Smooth muscle cell (in vitro differentiated cells): ENCODE measurements around the gene CARM1. TPM values are rescaled to one million over a fixed set of nuclear protein-coding genes. Genes with fewer than 3 reads are reported as not detected.

Experiments
- DNase-seq: peaks from one replicate; lab custom pipeline; 2025; ENCODE audit not compliant: unreplicated experiment; lab: John Stamatoyannopoulos, UW
- H2AFZ ChIP-seq: fragments of 200-600 bp; sonication (generic); 2 replicates; pipeline ENCODE4 v1.6.0; 2016; ENCODE audit warnings: antibody characterized with exemption, low read depth, mild to moderate bottlenecking
- H3F3A ChIP-seq: fragments of 200-600 bp; sonication (generic); 2 replicates; pipeline ENCODE4 v1.6.0; 2017; ENCODE audit warnings: antibody characterized with exemption, low read depth
- H3K27ac ChIP-seq: fragments of 200-600 bp; sonication (generic); 2 replicates; pipeline ENCODE4 v1.5.1; 2016; ENCODE audit warnings: low read depth, mild to moderate bottlenecking
- H3K27me3 ChIP-seq: fragments of 200-600 bp; sonication (generic); 2 replicates; pipeline ENCODE4 v1.6.1; 2016; ENCODE audit warnings: low read depth, mild to moderate bottlenecking
- H3K36me3 ChIP-seq: fragments of 200-600 bp; sonication (generic); 2 replicates; pipeline ENCODE4 v1.5.1; 2016; ENCODE audit warnings: low read depth
- H3K4me1 ChIP-seq: fragments of 200-600 bp; sonication (generic); 2 replicates; pipeline ENCODE4 v1.5.1; 2016; ENCODE audit warnings: low read depth
- H3K4me2 ChIP-seq: fragments of 200-600 bp; sonication (generic); 2 replicates; pipeline ENCODE4 v1.6.0; 2016; ENCODE audit warnings: mild to moderate bottlenecking
- H3K4me3 ChIP-seq: fragments of 200-600 bp; sonication (generic); 2 replicates; pipeline ENCODE4 v1.5.1; 2016; ENCODE audit warnings: mild to moderate bottlenecking
- H3K79me2 ChIP-seq: fragments of 200-600 bp; sonication (generic); 2 replicates; pipeline ENCODE4 v1.6.0; 2016; ENCODE audit warnings: low read depth, mild to moderate bottlenecking
- H3K9ac ChIP-seq: fragments of 200-600 bp; sonication (generic); 2 replicates; pipeline ENCODE4 v1.6.0; 2016; ENCODE audit warnings: low read depth
- H3K9me3 ChIP-seq: fragments of 200-600 bp; sonication (generic); replicated peaks from 2 replicates; pipeline ENCODE4 v1.5.1; 2016; ENCODE audit warnings: low read depth
- H4K20me1 ChIP-seq: fragments of 200-600 bp; sonication (generic); 2 replicates; pipeline ENCODE4 v1.6.0; 2016; ENCODE audit warnings: low read depth
- CTCF ChIP-seq: fragments of 200-600 bp; sonication (generic); IDR thresholded peaks from 2 replicates; pipeline ENCODE4 v1.5.1; 2017; ENCODE audit warnings: borderline replicate concordance, mild to moderate bottlenecking, antibody characterized with exemption; ENCODE audit not compliant: insufficient read depth, poor library complexity, severe bottlenecking
- WGBS: methylation state at CpG from one replicate; pipeline ENCODE4 v1.1.7; 2016; ENCODE audit warnings: low lambda C conversion rate; 5-methylcytosine and 5-hydroxymethylcytosine counted together
- polyA plus RNA-seq: library from polyadenylated mRNA; unstranded; fragments of >200 nt; fragmentation: Nextera tagmentation; extraction: Ambion mirVana; gene quantifications from 2 replicates; pipeline ENCODE4 v1.2.1, GENCODE V29; 2016
- total RNA-seq: library from RNA; depleted of rRNA; stranded (reverse); fragments of >200 nt; gene quantifications from 2 replicates; pipeline ENCODE4 v1.2.3, GENCODE V29; 2014

The CARM1 gene
- total and polyA plus RNA-seq, 2 experiments from 2014 or later, result 22.7 to 39.3 TPM

- H3K79me2 ChIP-seq, result no peaks in the 10 kb centered on the region
- no peak overlapping the region for H3K9ac ChIP-seq
- 94% methylated on average over 25 of the region's 26 CpGs for WGBS
- no peaks in the 10 kb centered on the region for H3K36me3 ChIP-seq
- H3K4me1 ChIP-seq, result no peaks in the 10 kb centered on the region
- no peak overlapping the region for H3K4me3 ChIP-seq
- no peaks in the 10 kb centered on the region for H3K27me3 ChIP-seq
- no peaks in the 10 kb centered on the region for H3K9me3 ChIP-seq
- no peak for TF ChIP-seq CTCF
- H3K27ac ChIP-seq, result no peak overlapping the region
- no peaks in the 10 kb centered on the region for H3F3A ChIP-seq
- H3K4me2 ChIP-seq, result no peak overlapping the region
- DNase-seq, result no peak
- H4K20me1 ChIP-seq, result peaks cover 18% of the 10 kb centered on the region
- H2AFZ ChIP-seq, result no peak overlapping the region
Measured at GRCh38 chr19:10919352-10920287, 48.3 kb downstream of the CARM1 start.

- H3F3A ChIP-seq, result no peaks in the 10 kb centered on the region
- H3K4me1 ChIP-seq, result no peaks in the 10 kb centered on the region
- no peak overlapping the region for H3K27ac ChIP-seq
- no peaks in the 10 kb centered on the region for H3K36me3 ChIP-seq
- H2AFZ ChIP-seq, result no peak overlapping the region
- no peaks in the 10 kb centered on the region for H3K27me3 ChIP-seq
- H3K9me3 ChIP-seq, result no peaks in the 10 kb centered on the region
- TF ChIP-seq CTCF, result no peak
- DNase-seq, result no peak
- H3K9ac ChIP-seq, result no peak overlapping the region
- no peak overlapping the region for H3K4me3 ChIP-seq
- H3K4me2 ChIP-seq, result no peak overlapping the region
- WGBS, result 100% methylated on average over 10 of the region's 10 CpGs
- peaks cover 18% of the 10 kb centered on the region for H4K20me1 ChIP-seq
- H3K79me2 ChIP-seq, result no peaks in the 10 kb centered on the region
Measured at GRCh38 chr19:10920288-10920655, 48.9 kb downstream of the CARM1 start.

- no peak overlapping the region for H3K27ac ChIP-seq
- no peak overlapping the region for H3K4me3 ChIP-seq
- no peak for DNase-seq
- no peak overlapping the region for H2AFZ ChIP-seq
- H3K4me1 ChIP-seq, result no peaks in the 10 kb centered on the region
- H3K9me3 ChIP-seq, result no peaks in the 10 kb centered on the region
- 96% methylated on average over 16 of the region's 16 CpGs for WGBS
- H3K36me3 ChIP-seq, result no peaks in the 10 kb centered on the region
- H3K4me2 ChIP-seq, result no peak overlapping the region
- no peak overlapping the region for H3K9ac ChIP-seq
- no peak for TF ChIP-seq CTCF
- no peaks in the 10 kb centered on the region for H3K27me3 ChIP-seq
- H3K79me2 ChIP-seq, result no peaks in the 10 kb centered on the region
- H3F3A ChIP-seq, result no peaks in the 10 kb centered on the region
- peaks cover 18% of the 10 kb centered on the region for H4K20me1 ChIP-seq
Measured at GRCh38 chr19:10920781-10921180, 49.4 kb downstream of the CARM1 start.
